Transverse colon (tissue), 4 donors: ENCODE results near the gene CPA2. TPM values are rescaled to one million over a fixed set of nuclear protein-coding genes. Genes with fewer than 3 reads are reported as not detected.

ENCODE experiments used
- DNase-seq: peaks from one replicate; pipeline ENCODE4 v3.0.0-alpha.2; 2019
- H3K27ac ChIP-seq, 4 donors: fragments of 200-600 bp; sonication (generic); 2 replicates each; pipeline ENCODE4 v1.5.1; 2016 to 2018; ENCODE audit warnings: inconsistent platforms in 4 of 4
- H3K27me3 ChIP-seq: fragments of 200-600 bp; sonication (generic); 2 replicates; pipeline ENCODE4 v1.5.1; 2017; ENCODE audit warnings: inconsistent platforms
- H3K36me3 ChIP-seq, 4 donors: fragments of 200-600 bp; sonication (generic); 2 replicates each; pipeline ENCODE4 v1.5.1; 2017 to 2019; ENCODE audit warnings: inconsistent platforms in 4 of 4
- H3K4me1 ChIP-seq, 4 donors: fragments of 200-600 bp; sonication (generic); 2 replicates each; pipeline ENCODE4 v1.5.1; 2017 to 2020; ENCODE audit warnings: inconsistent platforms in 4 of 4
- H3K4me3 ChIP-seq, 4 donors: fragments of 200-600 bp; sonication (generic); 1 replicate in 1 of 4; 2 replicates in 3 of 4; pipeline versions ENCODE4 v1.5.1 to v1.6.1; 2017 to 2019; ENCODE audit warnings: inconsistent platforms in 4 of 4
- H3K9me3 ChIP-seq, 2 donors: fragments of 200-600 bp; sonication (generic); 2 replicates each; pipeline ENCODE4 v1.5.1; 2017 to 2019; ENCODE audit warnings: inconsistent platforms in 2 of 2
- EP300 ChIP-seq: sonication (generic); formaldehyde crosslinking; IDR thresholded peaks from one replicate; pipeline ENCODE4 v1.6.1; 2017; ENCODE audit warnings: antibody characterized with exemption, low read depth
- POLR2A ChIP-seq: fragments of 450-650 bp; IDR thresholded peaks from one replicate; pipeline ENCODE4 v1.6.1; 2016; ENCODE audit warnings: antibody characterized with exemption, mild to moderate bottlenecking, moderate library complexity
- POLR2AphosphoS5 ChIP-seq, 3 donors: sonication (generic); formaldehyde crosslinking; IDR thresholded peaks; one replicate each; pipeline ENCODE4 v1.6.1; 2016; ENCODE audit warnings: antibody characterized with exemption in 3 of 3
- WGBS, 2 donors: methylation state at CpG; one replicate each; pipeline ENCODE4 v1.1.5; 2018; ENCODE audit warnings: low coverage in 1 of 2; 5-methylcytosine and 5-hydroxymethylcytosine counted together
- in situ Hi-C, 4 donors: fragments of 200-750 bp; cut with MboI; loops; one replicate each; pipeline versions ENCODE4 v1.15.0 to v1.15.1; 2017; ENCODE audit warnings: low sequenced_read_pairs in 3 of 4, low pct_ligation_motif_present in 1 of 4, low pct_unique_long_range_greater_than_20kb in 1 of 4
- intact Hi-C: fragments of 100-400 bp; cut with DNase I; formaldehyde crosslinking; loops from one replicate; pipeline ENCODE4 v1.15.1; 2023; ENCODE audit warnings: low total_unique reads
- total RNA-seq, 4 donors: library from RNA; depleted of rRNA; stranded (reverse); fragments of >200 nt; gene quantifications; one replicate each; pipeline ENCODE4 v1.1.0, GENCODE V29; 2016
- TF ChIP-seq, protein P1 (sequence below), 5 experiments: fragments of 200-600 bp in 3 of 5; fragments of 450-650 bp in 2 of 5; sonication (generic) in 3 of 5; IDR thresholded peaks; 1 replicate in 2 of 5; 2 replicates in 3 of 5; pipeline ENCODE4 v1.5.1; 2016 to 2017; ENCODE audit warnings: antibody characterized with exemption in 5 of 5, inconsistent platforms in 3 of 5, mild to moderate bottlenecking in 2 of 5, moderate library complexity in 1 of 5

CPA2 gene
- total RNA-seq, 4 donors from 2014 or later: 0.48 to 1.6 TPM; not detected in 2

- no peak for DNase-seq
- Histone ChIP-seq H3K4me1 (no peaks in the 10 kb centered on the region), H3K4me3 (no peak overlapping the region), H3K27me3 (no peaks in the 10 kb centered on the region), H3K27ac (no peak overlapping the region), H3K9me3 (no peaks in the 10 kb centered on the region), H3K36me3 (no peaks in the 10 kb centered on the region)
- 96% methylated on average over 1 of the region's 1 CpG; no CpG with 5 or more reads in 1 of the 2 donors for WGBS, 2 donors
- in situ Hi-C loops: no loop called here
- TF ChIP-seq EP300 (no peak), POLR2A (no peak), POLR2AphosphoS5 (IDR thresholded peaks at IDR 0.05) (no peak)
- intact Hi-C loops: no loop called here
Observed at GRCh38 chr7:130266961-130267321, 278 bp downstream of the CPA2 start.

GRCh38 chr7:130268463-130269317, 2.0 kb downstream of the CPA2 start:
- Histone ChIP-seq H3K36me3 (no peaks in the 10 kb centered on the region), H3K27me3 (no peaks in the 10 kb centered on the region), H3K4me3 (no peak overlapping the region), H3K9me3 (no peaks in the 10 kb centered on the region), H3K4me1 (peaks cover 0 to 5% (median 0%) of the 10 kb centered on the region in 4 donors), H3K27ac (no peak overlapping the region)
- WGBS, 2 donors: 71 to 76% methylated on average over 6 of the region's 6 CpGs
- TF ChIP-seq POLR2A: no peak
- TF ChIP-seq POLR2AphosphoS5 (IDR thresholded peaks at IDR 0.05): no peak
- TF ChIP-seq EP300: no peak
- TF ChIP-seq, protein P1, sequence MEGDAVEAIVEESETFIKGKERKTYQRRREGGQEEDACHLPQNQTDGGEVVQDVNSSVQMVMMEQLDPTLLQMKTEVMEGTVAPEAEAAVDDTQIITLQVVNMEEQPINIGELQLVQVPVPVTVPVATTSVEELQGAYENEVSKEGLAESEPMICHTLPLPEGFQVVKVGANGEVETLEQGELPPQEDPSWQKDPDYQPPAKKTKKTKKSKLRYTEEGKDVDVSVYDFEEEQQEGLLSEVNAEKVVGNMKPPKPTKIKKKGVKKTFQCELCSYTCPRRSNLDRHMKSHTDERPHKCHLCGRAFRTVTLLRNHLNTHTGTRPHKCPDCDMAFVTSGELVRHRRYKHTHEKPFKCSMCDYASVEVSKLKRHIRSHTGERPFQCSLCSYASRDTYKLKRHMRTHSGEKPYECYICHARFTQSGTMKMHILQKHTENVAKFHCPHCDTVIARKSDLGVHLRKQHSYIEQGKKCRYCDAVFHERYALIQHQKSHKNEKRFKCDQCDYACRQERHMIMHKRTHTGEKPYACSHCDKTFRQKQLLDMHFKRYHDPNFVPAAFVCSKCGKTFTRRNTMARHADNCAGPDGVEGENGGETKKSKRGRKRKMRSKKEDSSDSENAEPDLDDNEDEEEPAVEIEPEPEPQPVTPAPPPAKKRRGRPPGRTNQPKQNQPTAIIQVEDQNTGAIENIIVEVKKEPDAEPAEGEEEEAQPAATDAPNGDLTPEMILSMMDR (IDR thresholded peaks at IDR 0.05): no peak
- no peak for DNase-seq
- intact Hi-C loops: no loop called here
- in situ Hi-C loops: no loop called here

DNA sequence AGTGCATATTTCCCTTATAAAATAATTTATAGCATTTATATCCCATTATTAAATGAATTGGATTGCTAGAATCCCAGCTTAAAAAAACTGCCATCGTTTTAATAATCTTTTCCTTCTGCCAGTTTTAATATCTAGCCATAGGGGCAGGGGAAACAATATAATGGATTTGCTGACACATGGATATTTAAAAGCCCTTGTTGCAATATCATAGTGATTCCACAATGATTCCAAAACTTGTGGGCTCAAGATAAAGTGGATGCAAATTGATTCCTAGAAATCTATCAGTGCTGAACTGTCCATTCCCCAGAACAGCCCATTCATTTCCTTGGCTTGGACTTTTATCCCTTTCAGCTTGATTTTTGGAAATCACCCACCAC, 2.6 kb downstream of the CPA2 start:
- no peak overlapping the region for H3K4me3 ChIP-seq
- no peak overlapping the region for H3K27ac ChIP-seq
- intact Hi-C loops (no loop called here), in situ Hi-C loops (no loop called here)
- H3K27me3 ChIP-seq: no peaks in the 10 kb centered on the region
- H3K36me3 ChIP-seq: no peaks in the 10 kb centered on the region
- TF ChIP-seq POLR2A (no peak), POLR2AphosphoS5 (IDR thresholded peaks at IDR 0.05) (no peak), EP300 (no peak)
- TF ChIP-seq, protein P1 (IDR thresholded peaks at IDR 0.05): no peak
- no peaks in the 10 kb centered on the region for H3K9me3 ChIP-seq
- WGBS, 2 donors: 86 to 92% methylated on average over 1 of the region's 1 CpG
- H3K4me1 ChIP-seq: peaks cover 0 to 11% (median 0%) of the 10 kb centered on the region in 4 donors
- no peak for DNase-seq

DNA sequence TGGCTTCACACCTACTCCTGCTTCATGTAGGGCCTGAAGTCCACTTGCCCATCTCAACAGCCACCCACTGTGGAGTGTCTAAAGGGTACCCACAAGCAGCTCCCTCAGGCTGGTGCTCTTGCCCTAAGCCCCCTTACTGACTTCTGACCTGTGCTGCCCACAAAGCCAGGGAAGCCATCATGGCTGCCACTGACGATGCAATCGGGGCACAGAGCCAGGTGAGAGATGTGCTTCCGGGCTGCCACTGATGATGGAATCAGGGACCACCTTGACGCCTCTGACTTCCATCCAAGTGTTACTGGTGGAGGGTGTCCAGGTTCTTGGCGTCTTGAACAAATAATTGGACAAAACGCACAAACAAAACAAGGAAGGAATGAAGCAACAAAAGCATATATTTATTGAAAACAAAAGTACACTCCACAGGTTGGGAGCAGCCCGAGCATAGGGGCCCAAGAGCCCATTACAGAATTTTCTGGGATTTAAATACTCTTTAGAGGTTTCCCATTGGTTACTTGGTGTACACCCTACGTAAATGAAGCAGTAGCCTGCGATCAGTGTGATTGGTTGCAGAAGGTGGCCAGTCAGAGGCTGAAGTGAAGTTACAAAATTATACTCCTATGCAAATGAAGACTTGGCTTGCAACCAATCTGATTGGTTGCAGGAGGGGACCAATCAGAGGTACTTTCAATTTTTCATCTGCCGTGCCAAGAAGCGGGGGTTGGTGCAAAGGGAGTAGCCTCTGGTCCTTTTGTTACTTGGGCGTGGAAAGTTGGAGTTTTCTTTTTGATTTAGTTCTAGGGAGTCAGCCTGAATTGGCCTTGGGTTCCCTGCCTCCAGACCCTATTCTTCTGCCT, 4.5 kb downstream of the CPA2 start:
- intact Hi-C loops: no loop called here
- Histone ChIP-seq H3K9me3 (no peaks in the 10 kb centered on the region), H3K36me3 (no peaks in the 10 kb centered on the region), H3K4me3 (no peak overlapping the region), H3K27ac (no peak overlapping the region), H3K27me3 (no peaks in the 10 kb centered on the region), H3K4me1 (peaks cover 0 to 16% (median 0%) of the 10 kb centered on the region in 4 donors)
- DNase-seq: no peak
- in situ Hi-C loops: no loop called here
- WGBS, 2 donors: 95 to 97% methylated on average over 7 to 12 of the region's 12 CpGs
- TF ChIP-seq, protein P1 (IDR thresholded peaks at IDR 0.05): no peak
- TF ChIP-seq POLR2AphosphoS5 (IDR thresholded peaks at IDR 0.05): no peak
- TF ChIP-seq EP300: no peak
- TF ChIP-seq POLR2A: no peak
